Bone marrow (tissue), 2 donors: ENCODE results near the gene ATP2B3.

ENCODE experiments used
- DNase-seq, 2 donors: peaks; one replicate each; lab custom pipeline; 2025; lab: John Stamatoyannopoulos, UW

The ATP2B3 gene

GRCh38 chrX:153488231-153488914, 29.1 kb upstream of the ATP2B3 start:
- DNase-seq, result no peak

- no peak for DNase-seq
These were observed 27.1 kb upstream of the ATP2B3 start for GRCh38 chrX:153490217-153490930.

- no peak for DNase-seq
These were observed 26.0 kb upstream of the ATP2B3 start for GRCh38 chrX:153491351-153491914.

GRCh38 chrX:153491918-153492317, 25.5 kb upstream of the ATP2B3 start:
- no peak for DNase-seq

- no peak for DNase-seq
These were observed 24.9 kb upstream of the ATP2B3 start for GRCh38 chrX:153492543-153492942.

- no peak for DNase-seq
These were observed 24.4 kb upstream of the ATP2B3 start for GRCh38 chrX:153493085-153493484.

- no peak for DNase-seq
These were observed 23.4 kb upstream of the ATP2B3 start for GRCh38 chrX:153494061-153494460.

GRCh38 chrX:153494541-153495361, 22.7 kb upstream of the ATP2B3 start, which contains the start of gene BGN:
BGN (plus strand) TSS chrX:153494980; CDS start chrX:153504632, 9,652 bp downstream.
- DNase-seq, result peak in 1 of 2 donors; percentile 27

GRCh38 chrX:153495362-153495751, 22.1 kb upstream of the ATP2B3 start:
- DNase-seq, result no peak

- no peak for DNase-seq
These were observed 21.4 kb upstream of the ATP2B3 start for GRCh38 chrX:153495903-153496589.

GRCh38 chrX:153496590-153496959, 20.9 kb upstream of the ATP2B3 start:
- DNase-seq, result no peak

GRCh38 chrX:153498453-153498852, 19.0 kb upstream of the ATP2B3 start:
- no peak for DNase-seq

- no peak for DNase-seq
These were observed 18.1 kb upstream of the ATP2B3 start for GRCh38 chrX:153499341-153499740.

- DNase-seq, result no peak
These were observed 17.6 kb upstream of the ATP2B3 start for GRCh38 chrX:153499876-153500275.

- no peak for DNase-seq
These were observed 16.7 kb upstream of the ATP2B3 start for GRCh38 chrX:153500676-153501280.

- no peak for DNase-seq
These were observed 15.9 kb upstream of the ATP2B3 start for GRCh38 chrX:153501530-153501929.

- no peak for DNase-seq
These were observed 15.3 kb upstream of the ATP2B3 start for GRCh38 chrX:153502131-153502530.

GRCh38 chrX:153502796-153503195, 14.6 kb upstream of the ATP2B3 start:
- DNase-seq, result no peak

GRCh38 chrX:153504445-153505016, 12.9 kb upstream of the ATP2B3 start:
- no peak for DNase-seq

GRCh38 chrX:153505361-153505760, 12.1 kb upstream of the ATP2B3 start:
- DNase-seq, result no peak
